Stimulated activated CD4-positive, alpha-beta T cell treated with anti-CD3 and anti-CD28 coated beads, Interleukin-15, amount 100 ng/mL, for 48 hours (primary cell): ENCODE measurements around the gene LYRM4.
A peak's percentile ranks its signal among the peaks of the same experiment; 100 is the strongest.

Experiments
- DNase-seq, 2 donors: peaks; one replicate each; pipeline ENCODE4 v3.0.0-alpha.2; 2020; ENCODE audit warnings: low read depth in 2 of 2

The LYRM4 gene

DNA sequence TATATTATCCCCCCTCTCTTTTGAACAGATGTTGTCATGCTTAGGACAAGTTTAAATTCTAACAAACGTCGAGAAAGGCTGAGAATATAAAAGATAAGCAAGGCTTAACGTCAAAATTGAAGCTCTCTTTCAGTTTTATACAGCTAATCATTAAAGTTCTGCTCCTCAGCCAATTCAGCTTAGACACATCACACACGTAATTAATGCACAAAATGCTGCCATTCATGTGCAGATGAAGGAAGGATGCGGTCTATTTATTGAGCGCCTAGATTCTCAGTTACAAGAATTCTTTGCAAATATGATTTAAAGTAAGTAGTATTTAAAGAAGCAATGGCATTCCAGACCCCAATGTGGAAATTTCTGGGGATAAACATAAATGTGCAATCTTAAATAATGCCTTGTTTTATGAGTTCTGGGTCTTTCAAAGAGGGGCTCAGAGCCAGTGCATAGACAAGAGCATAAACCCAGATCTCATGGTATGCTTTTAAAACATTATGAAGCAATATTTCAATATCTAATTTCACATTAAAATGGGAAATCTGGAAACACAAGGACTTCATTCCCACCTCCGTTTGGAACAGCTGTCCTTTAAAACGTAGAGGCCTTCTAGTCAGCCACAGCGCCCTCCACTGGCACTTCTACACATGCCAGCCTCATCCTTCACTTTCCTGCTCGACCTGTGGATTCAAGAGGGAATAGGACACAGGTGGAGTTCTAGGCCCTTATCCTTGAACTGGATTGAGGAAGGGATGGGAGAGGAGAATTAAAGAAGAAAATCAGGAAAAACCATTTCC, 85.8 kb downstream of the LYRM4 start:
- no peak for DNase-seq

GRCh38 chr6:5174244-5174643, 86.5 kb downstream of the LYRM4 start:
- DNase-seq, result peak; percentile 22 to 44

- DNase-seq, result no peak
Observed at GRCh38 chr6:5173810-5174209, 86.9 kb downstream of the LYRM4 start.

DNA sequence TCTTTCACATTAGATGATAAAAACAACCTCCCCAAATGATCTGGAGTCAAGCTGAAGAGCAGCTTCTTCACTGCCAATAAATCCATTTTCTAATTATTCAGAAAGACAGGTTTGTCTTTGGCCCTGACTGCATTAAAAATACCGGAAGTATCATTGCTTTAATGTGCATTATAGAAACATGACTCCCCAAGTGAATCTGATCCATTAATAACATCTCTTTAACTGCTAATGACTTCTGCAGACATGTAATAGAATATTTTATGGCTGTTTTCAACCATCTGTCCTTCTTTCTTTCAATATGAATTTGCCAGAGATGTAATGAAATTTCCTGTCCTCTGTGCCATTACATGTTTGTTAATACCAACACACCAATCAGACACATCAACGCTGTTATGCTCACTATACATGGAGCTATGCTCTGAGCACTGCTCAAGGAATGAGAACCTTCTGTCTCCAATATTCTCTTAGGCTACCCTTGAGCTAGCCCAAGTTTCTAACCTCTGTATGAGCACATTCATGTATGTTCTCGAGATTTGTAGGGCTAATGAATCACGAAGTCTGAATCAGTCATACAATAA, 87.8 kb downstream of the LYRM4 start:
- DNase-seq, result no peak

GRCh38 chr6:5172041-5172653, 88.6 kb downstream of the LYRM4 start:
- DNase-seq, result no peak

DNA sequence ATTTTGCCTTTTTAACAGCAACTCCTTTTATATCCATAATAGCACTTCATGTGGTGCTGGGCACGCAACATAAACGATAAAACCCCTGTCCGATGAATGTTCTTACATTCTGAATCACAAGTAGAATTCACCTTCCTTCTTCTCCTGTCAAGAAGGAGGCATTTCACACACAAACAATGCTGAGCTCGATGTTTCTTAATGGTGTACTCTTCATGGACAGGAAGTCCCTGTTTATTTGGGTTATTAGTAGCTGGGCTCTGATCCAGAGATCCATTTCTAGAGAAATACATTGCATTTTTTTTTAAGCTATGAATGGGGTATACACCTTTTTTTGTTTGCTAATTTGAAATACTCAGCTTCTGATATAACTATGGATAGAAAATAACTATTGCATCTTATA, 93.2 kb downstream of the LYRM4 start:
- DNase-seq, result no peak

DNA sequence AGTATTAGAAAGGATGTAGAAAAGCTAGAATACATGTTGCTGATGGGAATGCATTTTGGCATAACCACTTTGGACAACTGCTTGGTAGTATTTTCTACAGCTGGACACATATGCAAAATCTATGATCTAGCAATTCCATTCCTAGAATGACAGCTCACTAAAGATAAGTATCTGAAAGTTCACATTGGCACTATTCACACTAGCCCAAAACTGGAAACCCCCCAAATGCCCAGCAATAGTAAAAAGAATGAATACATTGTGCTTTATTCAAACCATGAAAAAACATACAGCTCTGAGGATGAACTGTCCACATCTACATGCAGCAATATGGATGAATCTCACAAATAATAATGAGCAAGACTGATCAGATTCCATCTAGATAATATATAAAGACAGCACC, 96.7 kb downstream of the LYRM4 start:
- no peak for DNase-seq

DNA sequence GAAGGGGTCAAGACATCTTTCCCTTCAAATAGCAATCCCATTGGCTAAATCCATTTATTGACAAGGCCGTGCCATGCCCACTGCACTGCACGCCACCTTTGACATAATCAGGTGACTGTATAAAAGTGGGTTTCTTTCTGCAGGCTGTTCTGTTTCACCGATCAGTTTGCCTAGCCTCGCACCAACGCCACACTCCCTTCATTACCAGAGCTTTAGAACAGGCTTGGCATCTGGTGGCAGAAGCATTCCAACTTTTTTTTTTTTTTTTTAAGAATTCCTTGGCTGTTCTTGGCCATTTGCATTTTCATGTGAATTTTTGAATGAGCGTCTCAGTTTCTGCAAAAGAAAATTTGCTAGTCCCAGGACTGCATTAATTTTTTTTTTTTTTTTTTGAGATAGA, 97.5 kb downstream of the LYRM4 start:
- DNase-seq, result no peak

DNA sequence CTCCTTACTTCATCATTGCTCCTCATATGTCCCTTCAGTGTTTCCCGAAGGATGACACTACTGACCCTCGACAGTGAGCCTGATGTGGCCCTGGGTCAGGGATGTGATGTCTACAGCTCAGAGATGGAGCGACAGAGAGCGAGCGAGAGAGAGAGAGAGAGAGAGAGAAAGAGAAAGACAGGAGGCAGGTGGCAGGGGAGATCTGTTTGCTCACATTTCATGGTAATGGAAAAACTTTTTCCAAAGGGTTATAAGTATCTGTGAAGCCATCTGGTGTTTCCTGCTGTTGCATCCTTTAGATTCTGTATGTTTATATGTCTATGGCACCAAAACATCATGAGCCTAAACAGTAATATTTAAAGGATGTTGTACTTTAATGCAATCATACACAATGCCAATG, 98.4 kb downstream of the LYRM4 start:
- no peak for DNase-seq

- DNase-seq, result no peak
Observed at GRCh38 chr6:5160206-5160605, 100.5 kb downstream of the LYRM4 start.

GRCh38 chr6:5159162-5159561, 101.6 kb downstream of the LYRM4 start:
- DNase-seq, result no peak

DNA sequence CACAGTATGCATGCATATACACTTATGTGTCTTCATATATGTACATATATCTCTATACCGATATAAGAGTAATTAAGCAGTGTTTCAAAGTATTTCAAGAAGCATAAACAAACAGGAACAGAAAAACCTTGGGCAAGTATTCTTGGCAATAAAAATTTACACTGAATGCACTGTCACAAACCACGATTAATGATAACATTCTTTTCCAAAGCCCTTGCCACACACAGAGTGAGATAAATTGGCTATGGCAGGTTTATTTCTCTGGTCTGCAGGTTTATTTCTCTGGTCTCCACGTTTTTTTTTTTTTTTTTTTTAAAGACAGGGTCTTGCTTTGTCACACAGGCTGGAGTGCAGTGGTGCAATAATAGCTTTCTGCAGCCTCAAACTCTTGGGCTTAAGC, 102.6 kb downstream of the LYRM4 start:
- DNase-seq, result no peak

DNA sequence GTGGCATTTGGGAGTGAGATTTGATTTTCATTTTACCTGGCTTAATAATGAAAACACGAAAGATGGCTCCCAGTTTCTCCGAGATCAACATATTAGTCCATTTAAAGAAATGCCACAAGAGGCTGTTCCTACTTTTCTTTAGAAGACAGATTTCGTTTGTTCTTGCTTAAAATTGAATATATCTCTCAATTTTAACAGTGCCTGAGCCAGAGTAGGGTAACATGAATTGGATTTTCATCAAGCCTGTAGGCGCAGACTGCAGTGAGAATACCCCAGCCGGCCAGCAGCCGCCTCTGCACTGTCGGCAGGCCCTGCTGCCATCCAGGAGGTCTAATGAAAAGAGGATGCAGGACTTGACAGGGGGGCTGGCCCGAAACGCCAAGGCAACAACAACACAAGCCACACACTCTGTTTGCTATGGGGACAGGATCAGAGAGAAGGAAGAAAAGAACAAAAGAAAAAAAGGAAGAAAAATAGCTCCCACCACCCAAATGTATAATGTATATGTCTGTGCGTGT, 103.1 kb downstream of the LYRM4 start:
- DNase-seq, result no peak

DNA sequence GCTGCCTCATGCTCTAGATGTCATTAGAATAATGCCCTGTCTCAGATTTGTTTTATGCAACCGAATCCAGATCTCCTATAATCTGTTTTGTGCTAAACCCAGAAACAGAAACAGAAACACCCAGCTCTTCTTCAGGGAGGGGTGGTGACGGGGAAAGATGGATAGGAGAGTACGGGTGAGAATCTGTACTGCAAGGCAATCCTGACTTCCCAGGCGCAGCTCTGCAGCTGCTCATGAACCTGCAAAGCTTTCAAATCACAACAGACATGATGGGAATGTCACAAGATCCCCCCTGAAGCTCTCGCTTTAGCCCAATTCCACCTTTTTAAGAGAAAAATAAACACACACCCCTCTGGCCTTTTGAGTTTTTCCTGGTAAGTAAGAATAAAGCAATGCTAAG, 104.1 kb downstream of the LYRM4 start:
- DNase-seq, result no peak

- no peak for DNase-seq
Observed at GRCh38 chr6:5155906-5156305, 104.8 kb downstream of the LYRM4 start.

GRCh38 chr6:5153186-5153585, 107.6 kb downstream of the LYRM4 start:
- DNase-seq, result no peak

DNA sequence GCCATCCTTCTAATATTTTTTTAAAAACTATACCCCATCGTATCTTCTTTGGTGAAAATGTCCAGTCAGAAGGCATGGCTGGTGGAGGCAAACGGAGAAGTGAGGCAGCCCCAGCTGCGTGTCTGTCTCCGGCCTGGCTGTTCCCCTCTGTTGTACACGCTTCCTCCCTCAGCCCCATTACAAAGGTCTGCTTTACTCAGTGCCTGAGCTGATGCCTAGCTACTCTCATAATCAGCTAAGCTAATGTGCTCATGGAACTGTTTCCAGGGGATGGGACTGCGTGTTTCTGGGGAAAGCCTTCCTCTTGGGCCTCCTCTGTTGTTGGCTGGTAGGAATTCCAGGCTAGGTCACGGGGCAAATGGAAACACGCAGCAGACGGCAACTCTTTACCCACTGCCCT, 108.3 kb downstream of the LYRM4 start:
- no peak for DNase-seq

GRCh38 chr6:5151955-5152401, 108.8 kb downstream of the LYRM4 start:
- no peak for DNase-seq

GRCh38 chr6:5151360-5151954, 109.3 kb downstream of the LYRM4 start:
- no peak for DNase-seq

GRCh38 chr6:5150551-5151075, 110.1 kb downstream of the LYRM4 start:
- no peak for DNase-seq

DNA sequence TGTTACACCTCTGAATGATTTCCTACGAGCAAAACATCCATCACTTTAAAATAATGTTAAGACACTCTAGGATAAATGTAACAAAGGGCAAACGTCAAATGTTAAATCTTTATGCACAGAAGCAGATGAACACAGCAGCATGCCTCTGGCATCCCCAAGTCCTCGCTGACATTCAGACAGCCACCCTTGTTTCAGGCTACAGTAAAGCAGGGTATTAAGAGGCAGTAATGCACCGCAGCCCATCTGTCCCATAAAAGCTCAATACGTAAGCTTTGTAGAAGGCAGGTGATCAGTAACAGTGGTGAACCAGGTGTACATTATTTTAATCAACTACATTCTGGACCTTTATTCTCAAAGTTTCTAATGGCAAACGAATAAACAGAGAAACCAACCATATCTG, 110.9 kb downstream of the LYRM4 start:
- DNase-seq, result no peak

- DNase-seq, result no peak
Observed at GRCh38 chr6:5149159-5149704, 111.5 kb downstream of the LYRM4 start.
